Progenitor cell of endocrine pancreas (in vitro differentiated cells): Measurements from ENCODE around the gene SCYL1. TPM values are rescaled to one million over a fixed set of nuclear protein-coding genes. Genes with fewer than 3 reads are reported as not detected.

ENCODE experiments used
- DNase-seq: peaks from one replicate; pipeline ENCODE4 v3.0.0; 2021; ENCODE audit warnings: low spot score; ENCODE audit not compliant: unreplicated experiment
- H3K27ac Mint-ChIP-seq: 2 replicates; pipeline ENCODE4 v1.8.0; 2021; ENCODE audit warnings: mild to moderate bottlenecking, moderate library complexity, mixed read lengths
- H3K27me3 Mint-ChIP-seq: 2 replicates; pipeline ENCODE4 v1.8.0; 2021; ENCODE audit warnings: mixed read lengths
- H3K36me3 Mint-ChIP-seq: 2 replicates; pipeline ENCODE4 v1.8.0; 2022; ENCODE audit warnings: mixed read lengths; ENCODE audit not compliant: insufficient read depth
- H3K4me1 Mint-ChIP-seq: 2 replicates; pipeline ENCODE4 v1.8.0; 2021; ENCODE audit warnings: low read depth, mixed read lengths
- H3K4me3 Mint-ChIP-seq: 2 replicates; pipeline ENCODE4 v1.8.0; 2021; ENCODE audit warnings: low read depth, mild to moderate bottlenecking, moderate library complexity, mixed read lengths
- H3K9me3 Mint-ChIP-seq: 2 replicates; pipeline ENCODE4 v1.8.0; 2021; ENCODE audit warnings: low read depth, mixed read lengths
- total RNA-seq: library from RNA; stranded (reverse); gene quantifications from 2 replicates; pipeline ENCODE4 v1.2.1, GENCODE V29; 2021
- TF ChIP-seq, protein P1 (sequence below): fragments of 200-600 bp; sonication (generic); IDR thresholded peaks from one replicate; pipeline ENCODE4 v1.5.0; 2021; ENCODE audit warnings: antibody characterized with exemption, mild to moderate bottlenecking; ENCODE audit not compliant: unreplicated experiment

Gene SCYL1
- total RNA-seq, 1 donor from 2014 or later: 61.4 TPM

DNA sequence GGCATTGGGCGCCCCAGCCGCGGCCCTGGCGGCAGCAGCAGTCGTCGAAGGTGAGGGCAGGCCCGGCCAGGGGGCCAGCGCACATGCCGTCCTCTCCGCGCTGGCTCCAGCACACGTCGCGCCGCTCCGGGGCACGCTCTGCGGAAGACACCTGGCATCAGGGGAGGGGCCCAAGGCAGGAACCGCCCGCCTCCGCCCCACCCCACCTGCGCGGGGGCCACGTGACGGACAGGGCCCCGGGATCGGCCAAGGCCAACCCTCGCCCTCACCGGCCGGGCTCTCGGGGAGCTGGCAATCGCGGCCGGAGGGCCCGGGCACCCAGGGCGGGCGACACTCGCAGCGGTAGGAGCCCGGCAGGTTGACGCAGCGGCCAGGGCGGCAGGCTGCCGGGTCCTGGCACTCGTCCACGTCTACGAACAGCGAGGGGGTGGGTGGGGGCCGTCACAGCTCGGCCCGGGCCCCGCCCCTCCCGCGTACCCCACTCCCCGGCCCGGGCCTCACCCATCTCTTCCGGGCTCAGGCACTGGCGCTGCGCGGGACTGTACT is 14.9 kb downstream of the SCYL1 start:
- DNase-seq: no peak
- H3K27ac Mint-ChIP-seq: no peak overlapping the region
- TF ChIP-seq, protein P1, sequence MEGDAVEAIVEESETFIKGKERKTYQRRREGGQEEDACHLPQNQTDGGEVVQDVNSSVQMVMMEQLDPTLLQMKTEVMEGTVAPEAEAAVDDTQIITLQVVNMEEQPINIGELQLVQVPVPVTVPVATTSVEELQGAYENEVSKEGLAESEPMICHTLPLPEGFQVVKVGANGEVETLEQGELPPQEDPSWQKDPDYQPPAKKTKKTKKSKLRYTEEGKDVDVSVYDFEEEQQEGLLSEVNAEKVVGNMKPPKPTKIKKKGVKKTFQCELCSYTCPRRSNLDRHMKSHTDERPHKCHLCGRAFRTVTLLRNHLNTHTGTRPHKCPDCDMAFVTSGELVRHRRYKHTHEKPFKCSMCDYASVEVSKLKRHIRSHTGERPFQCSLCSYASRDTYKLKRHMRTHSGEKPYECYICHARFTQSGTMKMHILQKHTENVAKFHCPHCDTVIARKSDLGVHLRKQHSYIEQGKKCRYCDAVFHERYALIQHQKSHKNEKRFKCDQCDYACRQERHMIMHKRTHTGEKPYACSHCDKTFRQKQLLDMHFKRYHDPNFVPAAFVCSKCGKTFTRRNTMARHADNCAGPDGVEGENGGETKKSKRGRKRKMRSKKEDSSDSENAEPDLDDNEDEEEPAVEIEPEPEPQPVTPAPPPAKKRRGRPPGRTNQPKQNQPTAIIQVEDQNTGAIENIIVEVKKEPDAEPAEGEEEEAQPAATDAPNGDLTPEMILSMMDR: peak; percentile 46
- peaks cover 2% of the 10 kb centered on the region for H3K4me1 Mint-ChIP-seq
- H3K4me3 Mint-ChIP-seq: no peak overlapping the region
- H3K9me3 Mint-ChIP-seq: no peaks in the 10 kb centered on the region
- peaks cover 45% of the 10 kb centered on the region for H3K27me3 Mint-ChIP-seq
- peaks cover 26% of the 10 kb centered on the region for H3K36me3 Mint-ChIP-seq

DNA sequence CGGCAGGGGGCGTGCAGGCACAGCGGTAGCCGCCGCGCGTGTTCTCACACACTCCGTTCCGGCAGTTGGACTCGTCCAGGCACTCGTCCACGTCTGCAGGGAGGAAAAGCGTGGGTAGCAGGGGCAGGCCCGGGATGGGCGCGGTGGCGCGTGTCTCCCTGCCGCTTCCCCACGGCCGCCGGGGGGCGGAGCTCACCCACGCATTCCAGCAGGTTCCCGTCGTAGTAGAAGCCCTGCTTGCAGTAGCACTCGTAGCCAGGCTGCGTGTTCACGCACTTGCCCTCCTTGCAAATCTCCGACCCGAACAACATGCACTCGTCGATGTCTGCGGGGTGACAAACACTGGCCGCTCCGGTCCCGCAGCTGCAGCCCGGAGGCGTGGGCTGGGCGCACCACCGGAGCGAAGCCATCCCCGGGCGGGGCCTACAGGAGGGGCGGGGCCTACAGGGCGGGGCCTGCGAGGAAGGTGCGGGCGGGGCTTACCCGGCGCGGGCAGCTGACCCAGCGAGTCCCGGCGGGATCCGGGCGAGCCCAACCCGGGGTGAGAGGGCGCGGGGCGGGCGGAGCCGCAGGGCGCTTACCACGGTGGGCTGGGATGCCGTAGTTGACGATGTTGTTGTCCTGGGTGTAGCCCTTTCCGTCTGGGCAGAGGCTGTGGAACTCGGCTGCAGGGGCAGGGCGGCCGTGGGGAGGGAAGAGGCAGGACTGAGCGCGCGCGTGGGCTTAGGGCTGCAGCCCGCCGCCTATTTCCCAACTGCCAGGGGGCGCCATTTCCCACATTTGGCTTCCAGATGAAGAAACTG is 15.6 kb downstream of the SCYL1 start:
- Mint-ChIP-seq H3K9me3 (no peaks in the 10 kb centered on the region), H3K4me3 (peak overlapping the region; percentile 44), H3K4me1 (peaks cover 3% of the 10 kb centered on the region), H3K27ac (no peak overlapping the region), H3K36me3 (peaks cover 26% of the 10 kb centered on the region), H3K27me3 (peaks cover 51% of the 10 kb centered on the region)
- peak; percentile 62 for DNase-seq
- TF ChIP-seq, protein P1: peak; percentile 71

- Mint-ChIP-seq H3K27ac (no peak overlapping the region), H3K9me3 (no peaks in the 10 kb centered on the region), H3K4me3 (no peak overlapping the region), H3K27me3 (peaks cover 58% of the 10 kb centered on the region), H3K36me3 (peaks cover 24% of the 10 kb centered on the region), H3K4me1 (peaks cover 10% of the 10 kb centered on the region)
- no peak for DNase-seq
- TF ChIP-seq, protein P1: no peak
Measured at GRCh38 chr11:65541093-65541982, 16.5 kb downstream of the SCYL1 start.

DNA sequence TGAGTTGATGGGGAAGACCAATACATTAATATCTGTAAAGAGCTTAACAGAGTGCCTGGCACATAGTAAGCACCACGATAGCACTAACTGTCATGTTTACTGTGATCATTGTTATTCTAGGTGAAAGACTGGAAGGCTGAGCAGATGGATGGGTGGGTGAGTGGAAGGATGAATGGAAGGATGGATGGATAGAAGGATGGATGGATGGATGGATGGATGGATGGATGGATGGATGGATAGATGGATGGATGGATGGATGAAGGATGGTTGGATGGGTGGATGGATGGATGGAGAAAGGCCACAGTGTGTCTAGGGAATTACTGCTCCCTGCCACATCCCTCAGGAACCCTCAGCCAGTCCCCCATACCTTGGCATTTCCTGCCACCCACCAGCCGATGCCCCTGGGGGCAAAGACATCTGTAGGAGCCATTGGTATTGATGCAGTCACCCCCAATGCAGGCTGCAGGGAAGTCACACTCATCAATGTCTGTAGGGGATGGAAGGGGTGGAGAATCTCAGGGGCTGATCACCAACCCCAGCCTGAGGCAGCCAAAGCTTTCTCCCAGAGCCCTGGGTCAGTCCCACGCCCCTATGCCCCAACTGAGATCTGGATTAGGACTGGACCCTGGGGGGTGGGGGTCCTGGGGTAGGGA is 18.0 kb downstream of the SCYL1 start:
- H3K4me3 Mint-ChIP-seq: no peak overlapping the region
- H3K9me3 Mint-ChIP-seq: no peaks in the 10 kb centered on the region
- peaks cover 54% of the 10 kb centered on the region for H3K27me3 Mint-ChIP-seq
- DNase-seq: no peak
- no peak overlapping the region for H3K27ac Mint-ChIP-seq
- H3K36me3 Mint-ChIP-seq: peaks cover 18% of the 10 kb centered on the region
- peaks cover 10% of the 10 kb centered on the region for H3K4me1 Mint-ChIP-seq
- TF ChIP-seq, protein P1: no peak

- Mint-ChIP-seq H3K27me3 (peaks cover 59% of the 10 kb centered on the region), H3K36me3 (peaks cover 17% of the 10 kb centered on the region), H3K27ac (no peak overlapping the region), H3K4me3 (peak overlapping the region; percentile 58), H3K9me3 (no peaks in the 10 kb centered on the region), H3K4me1 (peaks cover 11% of the 10 kb centered on the region)
- no peak for DNase-seq
- TF ChIP-seq, protein P1: no peak
Measured at GRCh38 chr11:65545853-65546216, 21.0 kb downstream of the SCYL1 start.
